Trophoblast cell (in vitro differentiated cells and primary cell): Measurements from ENCODE around the gene NEGR1.

Experiments used
- DNase-seq, 2 donors: peaks; one replicate each; pipeline ENCODE4 v3.0.0-alpha.2; 2016
- H2AFZ ChIP-seq: 2 replicates; pipeline ENCODE4 v1.6.1; 2013; ENCODE audit warnings: low read length, moderate library complexity, mild to moderate bottlenecking; ENCODE audit not compliant: insufficient read depth, poor library complexity
- H2AK5ac ChIP-seq: 2 replicates; pipeline ENCODE4 v1.6.1; 2013; ENCODE audit warnings: mild to moderate bottlenecking, low read length
- H2BK120ac ChIP-seq: 2 replicates; pipeline ENCODE4 v1.6.1; 2013; ENCODE audit warnings: low read length, mild to moderate bottlenecking, moderate library complexity; ENCODE audit not compliant: insufficient read depth, poor library complexity
- H2BK12ac ChIP-seq: 2 replicates; pipeline ENCODE4 v1.6.1; 2013; ENCODE audit warnings: mild to moderate bottlenecking, low read length, moderate library complexity
- H2BK5ac ChIP-seq: 2 replicates; pipeline ENCODE4 v1.6.1; 2013; ENCODE audit warnings: low read length, low read depth, moderate library complexity, mild to moderate bottlenecking; ENCODE audit not compliant: poor library complexity
- H3K14ac ChIP-seq: 2 replicates; pipeline ENCODE4 v1.6.1; 2013; ENCODE audit warnings: mild to moderate bottlenecking, low read length
- H3K18ac ChIP-seq: 2 replicates; pipeline ENCODE4 v1.6.1; 2013; ENCODE audit warnings: mild to moderate bottlenecking, low read length
- H3K23ac ChIP-seq: 2 replicates; pipeline ENCODE4 v1.6.1; 2013; ENCODE audit warnings: low read length
- H3K27ac ChIP-seq: 2 replicates; pipeline ENCODE4 v1.5.1; 2013; ENCODE audit warnings: low read depth, mild to moderate bottlenecking, inconsistent platforms, low read length, moderate library complexity
- H3K27me3 ChIP-seq: 2 replicates; pipeline ENCODE4 v1.6.1; 2013; ENCODE audit warnings: inconsistent platforms, mild to moderate bottlenecking, low read length, moderate library complexity; ENCODE audit not compliant: insufficient read depth
- H3K36me3 ChIP-seq, 2 experiments: 1 replicate in 1 of 2; 2 replicates in 1 of 2; pipeline ENCODE4 v1.6.1; 2013; ENCODE audit warnings: low read length in 2 of 2, mild to moderate bottlenecking in 2 of 2, moderate library complexity in 1 of 2; ENCODE audit not compliant: insufficient read depth in 2 of 2, control insufficient read depth in 1 of 2
- H3K4ac ChIP-seq: 2 replicates; pipeline ENCODE4 v1.6.1; 2013; ENCODE audit warnings: low read depth, mild to moderate bottlenecking, low read length, moderate library complexity
- H3K4me1 ChIP-seq, 2 experiments: 1 replicate in 1 of 2; 2 replicates in 1 of 2; pipeline ENCODE4 v1.6.1; 2013; ENCODE audit warnings: low read length in 2 of 2, mild to moderate bottlenecking in 2 of 2, moderate library complexity in 1 of 2; ENCODE audit not compliant: insufficient read depth in 2 of 2, control insufficient read depth in 1 of 2
- H3K4me2 ChIP-seq: 2 replicates; pipeline ENCODE4 v1.6.1; 2013; ENCODE audit warnings: inconsistent platforms, mild to moderate bottlenecking, low read length, moderate library complexity
- H3K4me3 ChIP-seq: 2 replicates; pipeline ENCODE4 v1.5.1; 2013; ENCODE audit warnings: mild to moderate bottlenecking, low read depth, low read length, inconsistent platforms
- H3K79me1 ChIP-seq: one replicate; pipeline ENCODE4 v1.6.1; 2013; ENCODE audit warnings: low read length
- H3K79me2 ChIP-seq: 2 replicates; pipeline ENCODE4 v1.6.1; 2013; ENCODE audit warnings: low read length, mild to moderate bottlenecking; ENCODE audit not compliant: control insufficient read depth, insufficient read depth, poor library complexity
- H3K9ac ChIP-seq: 2 replicates; pipeline ENCODE4 v1.6.1; 2013; ENCODE audit warnings: mild to moderate bottlenecking, low read length
- H3K9me3 ChIP-seq: 2 replicates; pipeline ENCODE4 v1.6.1; 2013; ENCODE audit warnings: low read depth, mild to moderate bottlenecking, control low read depth, inconsistent platforms, low read length; ENCODE audit not compliant: insufficient read depth
- H4K12ac ChIP-seq: 2 replicates; pipeline ENCODE4 v1.6.1; 2013; ENCODE audit warnings: low read depth, mild to moderate bottlenecking, low read length, moderate library complexity
- H4K8ac ChIP-seq: 2 replicates; pipeline ENCODE4 v1.6.1; 2013; ENCODE audit warnings: low read depth, mild to moderate bottlenecking, low read length, moderate library complexity
- H4K91ac ChIP-seq: one replicate; pipeline ENCODE4 v1.6.1; 2013; ENCODE audit warnings: low read depth, mild to moderate bottlenecking, low read length, moderate library complexity
- WGBS: extraction: QIAGEN DNeasy Blood & Tissue Kit; methylation state at CpG from one replicate; pipeline ENCODE4 v1.1.7; 2013; ENCODE audit warnings: missing lambda C conversion rate; ENCODE audit not compliant: insufficient read length, insufficient coverage; ENCODE audit errors: extremely low coverage; 5-methylcytosine and 5-hydroxymethylcytosine counted together

The NEGR1 gene

DNA sequence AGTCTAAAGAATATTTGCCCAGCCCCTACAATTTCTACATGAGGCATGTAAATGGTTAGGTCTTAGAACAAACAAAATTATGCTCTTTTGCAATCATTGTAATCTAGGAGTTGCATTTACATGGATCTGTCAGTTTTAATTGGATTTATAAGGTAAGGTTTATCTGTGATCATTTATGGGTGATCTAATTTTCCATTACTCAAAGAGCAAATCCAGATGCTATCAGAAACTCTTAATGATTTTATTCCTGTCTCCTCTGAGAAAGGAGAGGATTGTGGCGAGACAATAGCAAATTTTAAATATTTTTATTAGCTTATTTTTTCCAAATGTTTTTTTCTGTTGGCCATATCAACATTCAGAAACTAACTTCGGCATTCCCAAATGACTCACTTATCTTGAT lies 14.2 kb upstream of the NEGR1 start:
- Histone ChIP-seq H3K4me3 (no peak overlapping the region), H3K36me3 (no peaks in the 10 kb centered on the region)
- WGBS: no CpG with 5 or more reads among the region's 2 CpGs

DNA sequence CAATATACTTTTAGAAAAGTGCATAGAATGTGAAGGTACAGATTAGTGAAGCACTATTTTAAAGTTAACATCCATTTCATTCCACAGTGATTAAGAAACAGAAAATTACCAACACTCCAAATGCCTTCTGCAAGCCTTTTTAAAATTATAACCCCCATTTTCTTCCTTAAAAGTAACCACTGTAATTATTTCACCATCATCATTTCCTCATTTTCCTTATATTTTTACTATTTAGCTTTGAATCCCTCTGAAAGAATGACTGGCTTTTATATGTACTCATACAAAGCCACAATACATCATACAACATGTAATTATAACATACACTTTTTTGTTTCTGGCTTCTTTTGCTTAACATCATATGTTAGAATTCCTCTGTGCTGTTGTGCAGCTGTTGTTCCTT lies 6.5 kb upstream of the NEGR1 start:
- Histone ChIP-seq H3K79me2 (no peaks in the 10 kb centered on the region), H3K14ac (no peak overlapping the region), H4K8ac (no peak overlapping the region), H3K9me3 (no peaks in the 10 kb centered on the region), H3K18ac (no peak overlapping the region), H3K4me2 (no peak overlapping the region), H4K91ac (no peak overlapping the region), H3K4me1 (no peaks in the 10 kb centered on the region), H2BK5ac (no peak overlapping the region), H3K27ac (no peak overlapping the region), H2AFZ (no peak overlapping the region), H3K4ac (no peak overlapping the region), H2AK5ac (no peak overlapping the region), H3K27me3 (no peaks in the 10 kb centered on the region), H3K79me1 (no peaks in the 10 kb centered on the region), H3K4me3 (no peak overlapping the region), H3K23ac (no peak overlapping the region), H3K9ac (no peak overlapping the region), H3K36me3 (no peaks in the 10 kb centered on the region), H4K12ac (no peak overlapping the region), H2BK120ac (no peak overlapping the region), H2BK12ac (no peak overlapping the region)
- DNase-seq: no peak

More for the DNA sequence above, 14.2 kb upstream of the NEGR1 start:
- H4K8ac ChIP-seq: no peak overlapping the region
- H2AFZ ChIP-seq: no peak overlapping the region
- H3K23ac ChIP-seq: no peak overlapping the region
- H4K91ac ChIP-seq: no peak overlapping the region
- no peaks in the 10 kb centered on the region for H3K9me3 ChIP-seq
- no peak overlapping the region for H3K9ac ChIP-seq
- H3K14ac ChIP-seq: no peak overlapping the region
- H4K12ac ChIP-seq: no peak overlapping the region
- H2AK5ac ChIP-seq: no peak overlapping the region
- no peaks in the 10 kb centered on the region for H3K79me2 ChIP-seq
- H3K27ac ChIP-seq: no peak overlapping the region
- no peaks in the 10 kb centered on the region for H3K27me3 ChIP-seq
- no peak overlapping the region for H3K18ac ChIP-seq
- H3K4me1 ChIP-seq: no peaks in the 10 kb centered on the region
- no peak overlapping the region for H2BK5ac ChIP-seq
- H2BK12ac ChIP-seq: no peak overlapping the region
- no peak overlapping the region for H3K4me2 ChIP-seq
- no peaks in the 10 kb centered on the region for H3K79me1 ChIP-seq
- no peak overlapping the region for H2BK120ac ChIP-seq
- DNase-seq: no peak
- no peak overlapping the region for H3K4ac ChIP-seq

DNA sequence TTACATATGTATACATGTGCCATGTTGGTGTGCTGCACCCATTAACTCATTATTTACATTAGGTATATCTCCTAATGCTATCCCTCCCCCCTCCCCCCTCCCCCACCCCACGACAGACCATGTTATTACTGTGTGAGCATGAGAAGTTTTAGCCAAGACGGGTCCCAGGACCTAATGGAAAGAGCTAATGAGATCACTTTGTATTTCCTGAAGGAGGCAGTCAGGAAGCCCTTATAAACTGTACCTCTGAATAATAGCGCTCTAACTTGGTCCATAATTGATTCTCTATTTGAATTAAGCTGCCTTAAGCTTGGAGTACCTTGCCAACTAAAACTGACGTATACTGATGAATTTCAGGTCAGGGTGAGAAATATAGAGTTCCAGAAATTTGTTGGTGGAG lies 4.1 kb upstream of the NEGR1 start:
- no peak overlapping the region for H2BK5ac ChIP-seq
- H3K27me3 ChIP-seq: peaks cover 7% of the 10 kb centered on the region
- no peak overlapping the region for H2AFZ ChIP-seq
- no peak overlapping the region for H4K8ac ChIP-seq
- H3K23ac ChIP-seq: no peak overlapping the region
- no peak overlapping the region for H3K4me3 ChIP-seq
- H3K4me2 ChIP-seq: no peak overlapping the region
- no peak overlapping the region for H2BK12ac ChIP-seq
- H3K79me2 ChIP-seq: no peaks in the 10 kb centered on the region
- H4K91ac ChIP-seq: no peak overlapping the region
- H2AK5ac ChIP-seq: no peak overlapping the region
- H3K18ac ChIP-seq: no peak overlapping the region
- no peak overlapping the region for H3K14ac ChIP-seq
- H3K9ac ChIP-seq: no peak overlapping the region
- no peak for DNase-seq
- no peaks in the 10 kb centered on the region for H3K36me3 ChIP-seq
- peaks cover 2% of the 10 kb centered on the region for H3K9me3 ChIP-seq
- H3K79me1 ChIP-seq: no peaks in the 10 kb centered on the region
- H4K12ac ChIP-seq: no peak overlapping the region
- no CpG with 5 or more reads among the region's 4 CpGs for WGBS
- H2BK120ac ChIP-seq: no peak overlapping the region
- no peak overlapping the region for H3K27ac ChIP-seq
- H3K4ac ChIP-seq: no peak overlapping the region
- H3K4me1 ChIP-seq: peaks cover 0 to 2% of the 10 kb centered on the region in 2 experiments

DNA sequence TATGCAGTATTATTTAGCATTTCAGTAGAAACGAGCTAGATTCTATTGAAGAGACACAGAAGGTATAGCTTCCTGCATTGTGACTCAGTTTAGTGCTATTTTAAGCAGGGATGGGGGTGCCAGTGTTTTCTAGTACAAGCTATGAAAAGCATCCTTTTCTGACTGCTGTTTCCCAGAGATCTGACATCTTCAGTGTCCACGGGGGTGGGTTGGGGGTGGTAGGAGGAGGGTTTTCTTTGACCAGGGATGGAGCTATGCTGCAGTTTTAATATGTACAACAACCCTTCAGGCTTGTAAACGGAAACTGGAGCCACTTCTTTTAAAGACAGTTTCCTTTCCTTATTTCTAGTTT lies 2.7 kb upstream of the NEGR1 start:
- WGBS: no CpG with 5 or more reads among the region's 3 CpGs
- no peak overlapping the region for H2BK5ac ChIP-seq
- peaks cover 11% of the 10 kb centered on the region for H3K27me3 ChIP-seq
- H2AFZ ChIP-seq: no peak overlapping the region
- H3K4me3 ChIP-seq: no peak overlapping the region
- no peak overlapping the region for H3K18ac ChIP-seq
- no peak overlapping the region for H4K91ac ChIP-seq
- H3K79me2 ChIP-seq: no peaks in the 10 kb centered on the region
- H3K9me3 ChIP-seq: peaks cover 2% of the 10 kb centered on the region
- no peak overlapping the region for H2BK12ac ChIP-seq
- no peak overlapping the region for H2AK5ac ChIP-seq
- H3K23ac ChIP-seq: no peak overlapping the region
- H3K27ac ChIP-seq: no peak overlapping the region
- H3K4ac ChIP-seq: no peak overlapping the region
- no peak overlapping the region for H3K14ac ChIP-seq
- no peak overlapping the region for H2BK120ac ChIP-seq
- no peak overlapping the region for H3K4me2 ChIP-seq
- no peaks in the 10 kb centered on the region for H3K36me3 ChIP-seq
- peaks cover 0 to 2% of the 10 kb centered on the region in 2 experiments for H3K4me1 ChIP-seq
- no peak overlapping the region for H4K12ac ChIP-seq
- no peak overlapping the region for H4K8ac ChIP-seq
- no peaks in the 10 kb centered on the region for H3K79me1 ChIP-seq
- DNase-seq: peak in 1 of 2 donors; percentile 81
- H3K9ac ChIP-seq: no peak overlapping the region
